Stimulated activated CD4-positive, alpha-beta T cell treated with anti-CD3 and anti-CD28 coated beads, Interleukin-12 subunit alpha, Interleukin-12 subunit beta, amount 100 ng/mL, for 48 hours (primary cell): ENCODE results near the gene MSX1.

Source experiments
- DNase-seq, 3 donors: peaks; one replicate each; pipeline ENCODE4 v3.0.0-alpha.2; 2020; ENCODE audit warnings: low read depth in 2 of 3, low spot score in 1 of 3

The MSX1 gene

DNA sequence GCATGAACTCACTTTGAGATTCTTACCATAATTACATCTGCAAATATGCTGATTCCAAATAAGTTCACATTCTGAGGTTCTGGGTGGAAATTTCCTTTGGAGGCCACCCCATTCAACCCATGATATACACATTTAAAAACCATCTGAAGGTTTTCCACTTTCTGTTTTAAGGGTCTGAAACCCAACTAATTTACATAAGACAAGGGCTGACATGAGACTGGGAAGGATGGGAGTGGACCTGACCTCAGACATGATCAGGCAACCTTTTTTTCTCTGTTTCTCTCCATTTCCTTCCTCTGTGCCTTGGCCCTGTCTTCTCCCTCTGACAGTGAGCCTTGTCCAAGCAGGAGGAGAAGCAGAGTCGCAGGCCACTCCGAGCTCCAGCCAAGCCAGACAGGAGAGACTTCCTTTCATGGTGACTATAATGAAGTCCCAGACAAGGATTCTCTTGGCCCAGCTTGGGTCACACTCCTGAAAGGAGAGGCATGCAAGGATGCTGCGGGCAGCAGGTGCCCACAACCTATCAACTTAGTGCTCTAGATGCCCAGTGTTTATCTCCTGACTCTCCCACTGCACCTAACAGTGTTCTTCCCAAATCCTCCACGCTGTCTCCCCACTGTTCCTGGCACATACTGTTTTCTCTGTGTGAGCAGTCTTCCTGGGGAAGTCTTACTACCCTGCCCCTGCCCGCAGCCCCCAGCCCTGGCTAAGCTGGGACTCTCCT is 39.9 kb downstream of the MSX1 start:
- DNase-seq = no peak

DNA sequence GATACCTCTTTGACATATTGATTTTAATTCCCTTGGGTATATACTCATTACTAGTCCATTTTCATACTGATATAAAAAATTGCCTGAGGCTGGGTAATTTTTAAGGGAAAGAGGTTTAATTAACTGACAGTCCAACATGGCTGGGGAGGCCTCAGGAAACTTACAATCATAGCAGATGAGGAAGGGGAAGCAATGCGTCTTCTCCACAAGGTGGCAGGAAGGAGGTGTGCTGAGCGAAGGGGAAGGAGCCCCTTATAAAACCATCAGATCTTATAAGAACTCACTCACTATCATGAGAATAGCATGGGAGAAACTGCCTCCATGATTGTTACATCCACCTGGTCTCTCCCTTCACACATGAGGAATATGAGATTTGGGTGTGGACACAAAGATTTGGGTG is 42.4 kb downstream of the MSX1 start:
- DNase-seq = no peak

DNA sequence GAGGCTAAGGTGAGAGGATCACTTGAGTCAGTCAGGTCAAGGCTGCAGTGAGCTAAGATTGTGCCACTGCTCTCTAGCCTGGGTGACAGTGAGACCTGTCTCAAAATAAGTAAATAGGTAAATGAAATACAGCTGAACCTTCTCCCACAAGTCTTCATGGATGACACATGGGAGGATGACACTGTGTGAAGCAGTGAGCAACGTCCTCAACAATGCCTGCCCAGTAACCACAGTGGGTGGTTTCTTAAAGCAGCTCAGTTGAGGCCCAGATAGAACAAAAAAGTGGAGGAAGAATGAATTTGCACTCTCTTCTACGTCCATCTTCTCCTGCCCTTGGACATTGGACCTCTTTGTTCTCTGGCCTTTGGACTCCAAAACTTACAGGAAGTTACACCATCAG is 52.7 kb downstream of the MSX1 start:
- DNase-seq = no peak

DNA sequence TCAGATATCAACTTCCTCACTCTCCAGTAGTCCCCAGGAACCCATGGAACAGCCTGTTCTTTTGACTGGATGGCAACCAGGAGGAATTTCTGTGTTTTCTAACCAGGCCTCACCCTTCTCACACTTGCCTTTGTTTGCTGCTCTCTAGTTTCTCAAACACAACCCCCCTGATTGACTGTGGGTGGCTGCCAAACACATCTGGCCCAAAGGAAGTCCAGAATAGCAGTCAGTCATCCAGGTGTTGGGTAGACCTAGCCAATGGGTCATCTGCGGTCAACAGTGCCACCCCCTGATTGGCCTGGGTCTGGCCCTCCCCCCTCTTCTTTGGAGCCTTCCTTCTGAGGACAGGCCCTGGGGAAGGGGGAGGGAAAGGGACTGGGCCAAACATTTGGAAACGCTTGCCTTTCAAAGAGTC is 53.7 kb downstream of the MSX1 start:
- DNase-seq = no peak
